SK-N-SH (cell line): ENCODE data around the gene DAP. TPM values are rescaled to one million over a fixed set of nuclear protein-coding genes. Genes with fewer than 3 reads are reported as not detected.

Experiments
- CTCF ChIA-PET: fragments of 300-600, 350-600 bp; formaldehyde crosslinking; extraction: SDS; loops from one replicate; lab custom pipeline; 2021; lab: Yijun Ruan, JAX
- POLR2A ChIA-PET: fragments of 350-600 bp; sonication (Branson Sonifier 250); formaldehyde crosslinking; extraction: SDS; loops from one replicate; lab custom pipeline; 2020; ENCODE audit warnings: antibody characterized with exemption, inconsistent platforms; lab: Yijun Ruan, JAX
- DNase-seq: peaks from one replicate; pipeline ENCODE4 v3.0.0; 2012
- H2AFZ ChIP-seq: fragments of 200-600 bp; sonication (generic); 2 replicates; pipeline ENCODE4 v1.8.1; 2016; ENCODE audit warnings: antibody characterized with exemption, mild to moderate bottlenecking, low read depth
- H3F3A ChIP-seq: fragments of 200-600 bp; sonication (generic); replicated peaks from 2 replicates; pipeline ENCODE3; 2016; ENCODE audit warnings: antibody characterized with exemption, mild to moderate bottlenecking; ENCODE audit not compliant: insufficient read depth
- H3K27ac ChIP-seq, 2 experiments: fragments of 200-500 bp in 1 of 2; fragments of 200-600 bp in 1 of 2; sonication (Bioruptor generic) in 1 of 2; sonication (generic), shearing (Covaris generic) in 1 of 2; 2 replicates each; pipeline versions ENCODE4 v1.5.1 to v1.6.1; 2014 to 2016; ENCODE audit warnings: low read depth in 2 of 2, inconsistent platforms in 1 of 2, low read length in 1 of 2, mild to moderate bottlenecking in 1 of 2, mixed read lengths in 1 of 2
- H3K27me3 ChIP-seq: fragments of 200-600 bp; sonication (generic), shearing (Covaris generic); 2 replicates; pipeline ENCODE4 v1.6.1; 2016; ENCODE audit warnings: mixed run types; ENCODE audit not compliant: insufficient read depth
- H3K36me3 ChIP-seq, 2 experiments: fragments of 200-500 bp in 1 of 2; fragments of 200-600 bp in 1 of 2; sonication (Bioruptor generic) in 1 of 2; sonication (generic) in 1 of 2; replicated peaks in 1 of 2; 2 replicates each; pipeline versions ENCODE3 to v1.5.1; 2014 to 2016; ENCODE audit warnings: low read length in 1 of 2, mild to moderate bottlenecking in 1 of 2; ENCODE audit not compliant: insufficient read depth in 2 of 2, control insufficient read depth in 1 of 2
- H3K4me1 ChIP-seq, 2 experiments: fragments of 200-500 bp in 1 of 2; fragments of 200-600 bp in 1 of 2; sonication (Bioruptor generic) in 1 of 2; sonication (generic), shearing (Covaris generic) in 1 of 2; 2 replicates each; pipeline versions ENCODE4 v1.5.1 to v1.6.1; 2014 to 2016; ENCODE audit warnings: low read depth in 1 of 2, low read length in 1 of 2, mixed run types in 1 of 2; ENCODE audit not compliant: insufficient read depth in 2 of 2, control insufficient read depth in 1 of 2
- H3K4me2 ChIP-seq: fragments of 200-600 bp; sonication (generic), shearing (Covaris generic); 2 replicates; pipeline ENCODE4 v1.6.1; 2017; ENCODE audit warnings: mixed run types
- H3K4me3 ChIP-seq, 2 experiments: fragments of 200-500 bp in 1 of 2; fragments of 200-600 bp in 1 of 2; sonication (Bioruptor generic) in 1 of 2; sonication (generic), shearing (Covaris generic) in 1 of 2; 2 replicates each; pipeline versions ENCODE4 v1.5.1 to v1.8.1; 2014 to 2016; ENCODE audit warnings: low read depth in 2 of 2, inconsistent platforms in 1 of 2, low read length in 1 of 2, mild to moderate bottlenecking in 1 of 2, mixed read lengths in 1 of 2, moderate library complexity in 1 of 2
- H3K79me2 ChIP-seq: fragments of 200-600 bp; sonication (generic); 2 replicates; pipeline ENCODE4 v1.8.1; 2017; ENCODE audit warnings: mild to moderate bottlenecking; ENCODE audit not compliant: insufficient read depth
- H3K9ac ChIP-seq: fragments of 200-600 bp; sonication (generic); 2 replicates; pipeline ENCODE4 v1.6.1; 2017; ENCODE audit warnings: mixed run types
- H3K9me2 ChIP-seq: fragments of 200-600 bp; sonication (generic); 2 replicates; pipeline ENCODE4 v1.6.1; 2017; ENCODE audit warnings: mixed run types
- H3K9me3 ChIP-seq: fragments of 200-600 bp; sonication (generic); 2 replicates; pipeline ENCODE4 v1.6.1; 2017; ENCODE audit warnings: mixed run types, mild to moderate bottlenecking, moderate library complexity
- H4K20me1 ChIP-seq: fragments of 200-600 bp; sonication (generic); 2 replicates; pipeline ENCODE4 v1.6.1; 2017; ENCODE audit warnings: mild to moderate bottlenecking, mixed run types; ENCODE audit not compliant: insufficient read depth
- EP300 ChIP-seq, 2 experiments: IDR thresholded peaks; 2 replicates each; pipeline versions ENCODE4 v1.4.0 to v1.6.1; 2012; ENCODE audit warnings: borderline replicate concordance in 1 of 2, low read depth in 1 of 2, low read length in 1 of 2
- EZH2phosphoT487 ChIP-seq: fragments of 200-600 bp; sonication (generic); IDR thresholded peaks from 2 replicates; pipeline ENCODE4 v1.6.1; 2017; ENCODE audit warnings: low read depth, mixed run types, mild to moderate bottlenecking, antibody characterized with exemption, moderate library complexity, borderline replicate concordance
- FOXJ3 ChIP-seq: sonication (generic); formaldehyde crosslinking; IDR thresholded peaks from 2 replicates; pipeline ENCODE4 v1.5.1; 2020; ENCODE audit warnings: mild to moderate bottlenecking, missing genetic modification reagents
- FOXM1 ChIP-seq: IDR thresholded peaks from 2 replicates; pipeline ENCODE4 v1.4.0; 2012; ENCODE audit warnings: low read depth, mild to moderate bottlenecking
- GATA2 ChIP-seq: sonication (generic); formaldehyde crosslinking; IDR thresholded peaks from 2 replicates; pipeline ENCODE4 v1.5.0; 2020; ENCODE audit warnings: mild to moderate bottlenecking, missing genetic modification reagents
- MXI1 ChIP-seq: IDR thresholded peaks from 2 replicates; pipeline ENCODE4 v1.6.1; 2012; ENCODE audit warnings: mild to moderate bottlenecking, low read depth, low read length, improper control_type of control experiment
- NFIC ChIP-seq: IDR thresholded peaks from 2 replicates; pipeline ENCODE4 v1.4.0; 2012; ENCODE audit warnings: borderline replicate concordance
- NRF1 ChIP-seq: IDR thresholded peaks from 2 replicates; pipeline ENCODE4 v1.6.1; 2012; ENCODE audit warnings: low read depth, mild to moderate bottlenecking, low read length
- POLR2AphosphoS5 ChIP-seq: IDR thresholded peaks from 2 replicates; pipeline ENCODE4 v1.6.1; 2012; ENCODE audit warnings: low read depth, low read length
- RAD21 ChIP-seq: IDR thresholded peaks from 2 replicates; pipeline ENCODE4 v1.6.1; 2012; ENCODE audit warnings: mild to moderate bottlenecking, low read length
- RCOR1 ChIP-seq: fragments of 150-350 bp; IDR thresholded peaks from 2 replicates; pipeline ENCODE4 v1.6.1; 2017; ENCODE audit warnings: antibody characterized with exemption, low read length
- RFX5 ChIP-seq: IDR thresholded peaks from 2 replicates; pipeline ENCODE4 v1.6.1; 2012; ENCODE audit warnings: mild to moderate bottlenecking, improper control_type of control experiment, low read length
- SIN3A ChIP-seq: IDR thresholded peaks from 2 replicates; pipeline ENCODE4 v1.6.1; 2012; ENCODE audit warnings: low read depth, mild to moderate bottlenecking, low read length, moderate library complexity, borderline replicate concordance
- SMC3 ChIP-seq: IDR thresholded peaks from 2 replicates; pipeline ENCODE4 v1.6.1; 2012; ENCODE audit warnings: low read depth, low read length, improper control_type of control experiment
- TAF1 ChIP-seq: IDR thresholded peaks from 2 replicates; pipeline ENCODE4 v1.6.1; 2012; ENCODE audit warnings: low read depth, mild to moderate bottlenecking, low read length, moderate library complexity, borderline replicate concordance
- TEAD4 ChIP-seq: IDR thresholded peaks from 2 replicates; pipeline ENCODE4 v1.4.0; 2012; ENCODE audit warnings: mild to moderate bottlenecking, borderline replicate concordance; ENCODE audit not compliant: insufficient read depth
- WGBS: methylation state at CpG from one replicate; pipeline ENCODE4 v1.1.6; 2017; ENCODE audit warnings: low lambda C conversion rate; 5-methylcytosine and 5-hydroxymethylcytosine counted together
- polyA plus RNA-seq, 3 experiments: library from polyadenylated mRNA; depleted of rRNA; stranded (reverse); fragments of >200 nt; gene quantifications; 2 replicates each; pipeline ENCODE4 v1.2.3, GENCODE V29; 2012
- TF ChIP-seq, protein P1 (sequence below): IDR thresholded peaks from 2 replicates; pipeline ENCODE4 v1.6.1; 2012; ENCODE audit warnings: mild to moderate bottlenecking, low read depth, low read length, moderate library complexity
- TF ChIP-seq, protein P2 (sequence below): IDR thresholded peaks from 2 replicates; pipeline ENCODE4 v1.4.0; 2012; ENCODE audit warnings: low read depth, borderline replicate concordance

DAP gene
- polyA plus RNA-seq, 1 of the 3 experiments (the other 2 are of a cell fraction): 78.2 TPM

DNA sequence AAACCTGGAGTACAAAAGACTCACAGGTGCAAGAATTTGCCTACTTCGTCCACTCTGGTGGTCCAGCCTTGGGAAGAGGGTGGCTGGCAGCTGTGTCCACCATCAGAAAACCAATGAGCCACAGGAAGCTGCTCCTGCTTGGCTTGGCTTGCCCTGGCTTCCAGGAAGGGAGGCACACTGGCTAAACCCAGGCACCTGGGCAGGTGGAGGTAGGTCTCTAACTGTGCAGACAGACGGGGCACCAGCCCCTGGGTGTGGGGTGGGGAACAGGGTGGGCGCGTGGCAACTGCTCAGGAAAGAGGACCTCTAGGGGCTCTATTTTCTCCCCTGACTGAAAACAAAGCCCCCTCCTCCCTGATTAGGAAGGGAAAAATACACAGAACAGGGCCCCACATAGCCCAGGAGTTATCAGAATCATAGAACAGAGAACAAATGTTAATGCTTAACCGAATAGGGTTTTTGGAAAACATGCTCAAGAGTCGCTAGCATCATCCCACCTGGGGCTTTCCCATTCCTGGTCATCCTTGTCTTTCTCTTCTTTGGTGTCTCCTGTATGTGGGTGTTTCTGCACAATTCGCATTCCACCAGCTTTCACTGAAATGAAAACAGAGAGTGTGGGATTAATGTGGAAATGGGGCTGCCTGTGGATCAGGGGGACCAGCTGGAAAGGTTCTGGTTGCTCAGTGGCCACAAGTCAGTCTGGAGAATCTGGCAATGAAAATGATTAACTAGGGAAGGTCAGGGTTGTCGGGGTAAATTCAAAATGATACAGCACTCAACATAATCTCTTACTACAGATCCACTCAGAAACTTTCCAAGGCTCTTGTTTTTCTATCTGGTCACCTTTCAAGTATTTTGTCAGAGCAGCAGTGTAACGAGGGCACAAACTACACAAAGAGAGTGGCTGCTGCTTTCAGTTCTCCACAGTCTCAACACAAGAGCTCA, 13.1 kb downstream of the DAP start (continued):
- TF ChIP-seq, protein P1, sequence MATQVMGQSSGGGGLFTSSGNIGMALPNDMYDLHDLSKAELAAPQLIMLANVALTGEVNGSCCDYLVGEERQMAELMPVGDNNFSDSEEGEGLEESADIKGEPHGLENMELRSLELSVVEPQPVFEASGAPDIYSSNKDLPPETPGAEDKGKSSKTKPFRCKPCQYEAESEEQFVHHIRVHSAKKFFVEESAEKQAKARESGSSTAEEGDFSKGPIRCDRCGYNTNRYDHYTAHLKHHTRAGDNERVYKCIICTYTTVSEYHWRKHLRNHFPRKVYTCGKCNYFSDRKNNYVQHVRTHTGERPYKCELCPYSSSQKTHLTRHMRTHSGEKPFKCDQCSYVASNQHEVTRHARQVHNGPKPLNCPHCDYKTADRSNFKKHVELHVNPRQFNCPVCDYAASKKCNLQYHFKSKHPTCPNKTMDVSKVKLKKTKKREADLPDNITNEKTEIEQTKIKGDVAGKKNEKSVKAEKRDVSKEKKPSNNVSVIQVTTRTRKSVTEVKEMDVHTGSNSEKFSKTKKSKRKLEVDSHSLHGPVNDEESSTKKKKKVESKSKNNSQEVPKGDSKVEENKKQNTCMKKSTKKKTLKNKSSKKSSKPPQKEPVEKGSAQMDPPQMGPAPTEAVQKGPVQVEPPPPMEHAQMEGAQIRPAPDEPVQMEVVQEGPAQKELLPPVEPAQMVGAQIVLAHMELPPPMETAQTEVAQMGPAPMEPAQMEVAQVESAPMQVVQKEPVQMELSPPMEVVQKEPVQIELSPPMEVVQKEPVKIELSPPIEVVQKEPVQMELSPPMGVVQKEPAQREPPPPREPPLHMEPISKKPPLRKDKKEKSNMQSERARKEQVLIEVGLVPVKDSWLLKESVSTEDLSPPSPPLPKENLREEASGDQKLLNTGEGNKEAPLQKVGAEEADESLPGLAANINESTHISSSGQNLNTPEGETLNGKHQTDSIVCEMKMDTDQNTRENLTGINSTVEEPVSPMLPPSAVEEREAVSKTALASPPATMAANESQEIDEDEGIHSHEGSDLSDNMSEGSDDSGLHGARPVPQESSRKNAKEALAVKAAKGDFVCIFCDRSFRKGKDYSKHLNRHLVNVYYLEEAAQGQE: no peak
- TF ChIP-seq RCOR1 (no peak), EZH2phosphoT487 (no peak), POLR2AphosphoS5 (no peak), RAD21 (no peak), RFX5 (no peak), TEAD4 (no peak), FOXM1 (no peak), TAF1 (no peak), NFIC (no peak), EP300 (IDR thresholded peaks at IDR 0.05; ENCODE audit: borderline replicate concordance in 1 of 2, low read depth in 1 of 2, low read length in 1 of 2) (no peak), GATA2 (CRISPR knock-in tag) (no peak), MXI1 (no peak)
- TF ChIP-seq, protein P2, sequence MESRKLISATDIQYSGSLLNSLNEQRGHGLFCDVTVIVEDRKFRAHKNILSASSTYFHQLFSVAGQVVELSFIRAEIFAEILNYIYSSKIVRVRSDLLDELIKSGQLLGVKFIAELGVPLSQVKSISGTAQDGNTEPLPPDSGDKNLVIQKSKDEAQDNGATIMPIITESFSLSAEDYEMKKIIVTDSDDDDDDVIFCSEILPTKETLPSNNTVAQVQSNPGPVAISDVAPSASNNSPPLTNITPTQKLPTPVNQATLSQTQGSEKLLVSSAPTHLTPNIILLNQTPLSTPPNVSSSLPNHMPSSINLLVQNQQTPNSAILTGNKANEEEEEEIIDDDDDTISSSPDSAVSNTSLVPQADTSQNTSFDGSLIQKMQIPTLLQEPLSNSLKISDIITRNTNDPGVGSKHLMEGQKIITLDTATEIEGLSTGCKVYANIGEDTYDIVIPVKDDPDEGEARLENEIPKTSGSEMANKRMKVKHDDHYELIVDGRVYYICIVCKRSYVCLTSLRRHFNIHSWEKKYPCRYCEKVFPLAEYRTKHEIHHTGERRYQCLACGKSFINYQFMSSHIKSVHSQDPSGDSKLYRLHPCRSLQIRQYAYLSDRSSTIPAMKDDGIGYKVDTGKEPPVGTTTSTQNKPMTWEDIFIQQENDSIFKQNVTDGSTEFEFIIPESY: no peak

DNA sequence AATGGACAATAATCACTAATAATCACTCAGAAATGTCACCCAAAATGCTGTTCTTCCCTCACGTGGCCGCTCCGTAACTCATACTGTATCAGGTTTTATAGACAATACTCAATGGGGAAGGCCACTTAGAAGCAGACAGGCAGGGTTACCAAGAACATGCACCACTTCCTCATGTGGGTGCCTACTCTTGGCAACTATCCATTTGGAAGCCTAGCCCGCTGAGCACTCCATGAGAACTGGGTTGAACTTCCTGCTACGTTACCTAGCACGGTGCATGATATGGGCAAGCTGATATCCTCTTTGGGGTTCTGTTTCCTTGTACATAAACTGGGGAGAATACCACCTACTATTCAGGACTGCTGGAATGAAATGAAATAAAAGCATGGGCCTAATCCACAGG, 14.3 kb downstream of the DAP start:
- no peak overlapping the region for H2AFZ ChIP-seq
- no peaks in the 10 kb centered on the region for H3K27me3 ChIP-seq
- no peak overlapping the region for H3K27ac ChIP-seq
- peaks cover 60% of the 10 kb centered on the region for H3K79me2 ChIP-seq
- H3K4me2 ChIP-seq: no peak overlapping the region
- no peak overlapping the region for H3K9ac ChIP-seq
- no peak for DNase-seq
- POLR2A ChIA-PET: no interaction called here
- H3K36me3 ChIP-seq: peaks cover 66 to 77% of the 10 kb centered on the region in 2 experiments
- H3F3A ChIP-seq: peaks cover 3% of the 10 kb centered on the region
- peaks cover 22% of the 10 kb centered on the region for H4K20me1 ChIP-seq
- peaks cover 2% of the 10 kb centered on the region; the same call in 1 of the 2 replicates for H3K9me3 ChIP-seq
- no peak for TF ChIP-seq TAF1
- no peak for TF ChIP-seq SIN3A
- no peak for TF ChIP-seq FOXJ3
- TF ChIP-seq SMC3: no peak
- no peak for TF ChIP-seq NRF1
- CTCF ChIA-PET: no interaction called here
- no peak overlapping the region for H3K4me3 ChIP-seq
- no peaks in the 10 kb centered on the region for H3K9me2 ChIP-seq
- 96% methylated on average over 6 of the region's 6 CpGs for WGBS
- H3K4me1 ChIP-seq: no peaks in the 10 kb centered on the region
